GM12878 (cell line): ENCODE measurements around the gene DTNBP1. TPM values are rescaled to one million over a fixed set of nuclear protein-coding genes. Genes with fewer than 3 reads are reported as not detected.

ENCODE experiments used
- ASH2L ChIP-seq: fragments of 300-600, 200-600 bp; sonication (generic); IDR thresholded peaks from 2 replicates; pipeline ENCODE4 v1.6.1; 2017; ENCODE audit warnings: low read depth, mild to moderate bottlenecking, borderline replicate concordance
- FOXM1 ChIP-seq: IDR thresholded peaks from 2 replicates; pipeline ENCODE4 v1.6.1; 2012; ENCODE audit warnings: low read depth, mild to moderate bottlenecking, inconsistent platforms, low read length, moderate library complexity
- MEF2A ChIP-seq: IDR thresholded peaks from 2 replicates; pipeline ENCODE4 v1.6.1; 2011; ENCODE audit warnings: low read depth, mild to moderate bottlenecking, low read length, moderate library complexity; ENCODE audit not compliant: insufficient read depth
- RCOR1 ChIP-seq: conservative IDR thresholded peaks from 2 replicates; pipeline ENCODE4 v1.6.1; 2012; ENCODE audit warnings: low read depth, low read length, improper control_type of control experiment
- YBX1 ChIP-seq: fragments of 450-650 bp; IDR thresholded peaks from 2 replicates; pipeline ENCODE4 v1.6.1; 2016; ENCODE audit warnings: antibody characterized with exemption
- ZNF207 ChIP-seq: fragments of 450-650 bp; IDR thresholded peaks from 2 replicates; pipeline ENCODE4 v1.6.1; 2014; ENCODE audit warnings: antibody characterized with exemption, mild to moderate bottlenecking, borderline replicate concordance
- ZNF622 ChIP-seq: fragments of 450-650 bp; IDR thresholded peaks from 2 replicates; pipeline ENCODE4 v1.6.1; 2017; ENCODE audit warnings: mild to moderate bottlenecking, inconsistent platforms
- polyA plus RNA-seq, 11 experiments: library from polyadenylated mRNA; depleted of rRNA in 4 of 11; unstranded in 6 of 11; stranded (reverse) in 5 of 11; fragments of >200 nt; fragmentation: Nextera tagmentation in 4 of 11; fragmentation: Illumina TruSeq in 1 of 11; extraction: Ambion mirVana in 4 of 11; extraction: Trizol in 1 of 11; gene quantifications; 1 replicate in 1 of 11; 2 replicates in 10 of 11; pipeline versions ENCODE4 v1.2.1 to v1.2.3, GENCODE V29; 2011 to 2016; ENCODE audit warnings: inconsistent platforms in 2 of 11, missing spikeins in 2 of 11, low read depth in 1 of 11
- total RNA-seq, 4 experiments: library from RNA; depleted of rRNA in 3 of 4; stranded (reverse); fragments of >200 nt in 3 of 4; fragmentation: Illumina TruSeq in 1 of 4; extraction: Trizol in 1 of 4; gene quantifications; 2 replicates each; pipeline versions ENCODE4 v1.2.1 to v1.2.3, GENCODE V29; 2013 to 2021
- TF ChIP-seq, protein P1 (sequence below), 3 experiments: IDR thresholded peaks in 2 of 3; conservative IDR thresholded peaks in 1 of 3; 2 replicates each; pipeline ENCODE4 v1.5.1; 2011; ENCODE audit warnings: low read depth in 3 of 3, low read length in 3 of 3, mild to moderate bottlenecking in 3 of 3, control low read depth in 2 of 3, moderate library complexity in 2 of 3, inconsistent platforms in 1 of 3, mixed read lengths in 1 of 3; ENCODE audit not compliant: control insufficient read depth in 2 of 3, insufficient read depth in 1 of 3; ENCODE audit errors: extremely low read depth in 1 of 3
- TF ChIP-seq, protein P2 (sequence below): IDR thresholded peaks from 2 replicates; pipeline ENCODE4 v1.6.1; 2011; ENCODE audit warnings: low read depth, mild to moderate bottlenecking, low read length, moderate library complexity, borderline replicate concordance; ENCODE audit errors: extremely low read depth

DTNBP1 gene
- total and polyA plus RNA-seq, 10 of the 15 experiments (the other 5 are each of a cell fraction or from before 2014, with no cell fraction given), result 7.1 to 40.3 (median 20.1) TPM

DNA sequence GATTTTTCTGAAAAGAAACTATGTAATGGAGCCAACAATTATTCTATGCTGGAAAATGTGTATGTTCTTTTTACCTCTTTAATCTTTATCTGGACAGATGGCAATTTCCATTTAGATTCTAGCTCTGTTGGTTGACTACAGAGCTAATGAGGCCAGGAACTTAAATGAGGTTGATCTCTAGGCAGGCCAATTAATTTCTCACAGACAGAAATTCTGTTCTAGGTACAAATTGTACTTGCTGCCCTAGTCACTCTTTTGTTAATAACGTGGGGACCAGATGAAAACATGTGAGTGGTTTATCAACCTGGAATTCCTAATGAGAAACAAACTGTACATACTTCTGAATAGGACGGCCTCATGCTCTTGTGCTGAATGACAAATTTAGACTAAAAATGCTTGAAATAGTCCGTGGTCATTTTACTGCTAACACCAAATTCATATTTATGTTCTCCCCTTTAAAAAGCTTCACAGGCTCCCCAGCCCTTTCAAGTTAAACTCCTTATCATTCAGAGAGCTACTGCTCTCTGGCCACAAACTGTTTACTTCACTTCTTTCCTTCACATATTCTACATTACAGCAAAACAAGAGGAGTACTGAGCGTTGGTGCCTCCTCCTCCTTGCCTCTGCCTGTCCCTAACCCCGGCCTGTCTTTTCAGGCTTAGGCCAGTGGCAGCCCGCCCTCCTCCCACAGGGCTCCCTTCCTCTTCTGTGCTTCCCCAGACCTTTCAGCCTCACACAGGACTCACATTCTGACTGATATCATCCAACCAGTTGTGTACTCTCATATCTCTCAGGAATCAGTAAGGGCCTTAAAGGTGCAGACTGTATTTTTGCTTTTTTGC, 41.4 kb downstream of the DTNBP1 start (continued):
- TF ChIP-seq, protein P1, sequence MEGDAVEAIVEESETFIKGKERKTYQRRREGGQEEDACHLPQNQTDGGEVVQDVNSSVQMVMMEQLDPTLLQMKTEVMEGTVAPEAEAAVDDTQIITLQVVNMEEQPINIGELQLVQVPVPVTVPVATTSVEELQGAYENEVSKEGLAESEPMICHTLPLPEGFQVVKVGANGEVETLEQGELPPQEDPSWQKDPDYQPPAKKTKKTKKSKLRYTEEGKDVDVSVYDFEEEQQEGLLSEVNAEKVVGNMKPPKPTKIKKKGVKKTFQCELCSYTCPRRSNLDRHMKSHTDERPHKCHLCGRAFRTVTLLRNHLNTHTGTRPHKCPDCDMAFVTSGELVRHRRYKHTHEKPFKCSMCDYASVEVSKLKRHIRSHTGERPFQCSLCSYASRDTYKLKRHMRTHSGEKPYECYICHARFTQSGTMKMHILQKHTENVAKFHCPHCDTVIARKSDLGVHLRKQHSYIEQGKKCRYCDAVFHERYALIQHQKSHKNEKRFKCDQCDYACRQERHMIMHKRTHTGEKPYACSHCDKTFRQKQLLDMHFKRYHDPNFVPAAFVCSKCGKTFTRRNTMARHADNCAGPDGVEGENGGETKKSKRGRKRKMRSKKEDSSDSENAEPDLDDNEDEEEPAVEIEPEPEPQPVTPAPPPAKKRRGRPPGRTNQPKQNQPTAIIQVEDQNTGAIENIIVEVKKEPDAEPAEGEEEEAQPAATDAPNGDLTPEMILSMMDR (IDR thresholded peaks at IDR 0.05 in 2 of 3, conservative IDR thresholded peaks at IDR 0.05 in 1 of 3; ENCODE audit: control insufficient read depth in 2 of 3, extremely low read depth in 1 of 3, insufficient read depth in 1 of 3, low read depth in 3 of 3, low read length in 3 of 3), result no peak
- no peak for TF ChIP-seq RCOR1
- no peak for TF ChIP-seq ZNF207
- TF ChIP-seq FOXM1, result no peak
- no peak for TF ChIP-seq MEF2A
- TF ChIP-seq ASH2L, result no peak
- TF ChIP-seq, protein P2, sequence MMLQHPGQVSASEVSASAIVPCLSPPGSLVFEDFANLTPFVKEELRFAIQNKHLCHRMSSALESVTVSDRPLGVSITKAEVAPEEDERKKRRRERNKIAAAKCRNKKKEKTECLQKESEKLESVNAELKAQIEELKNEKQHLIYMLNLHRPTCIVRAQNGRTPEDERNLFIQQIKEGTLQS, result no peak
- TF ChIP-seq ZNF622, result no peak
- TF ChIP-seq YBX1, result no peak
